Astrocyte of the hippocampus (primary cell): ENCODE measurements around the gene CDAN1.
"Not testable (repeated sequence)": the region's sequence is repeated elsewhere in the genome, so short reads cannot be mapped to it uniquely, and the experiment has no call there.

ENCODE experiments used
- DNase-seq: peaks from one replicate; pipeline ENCODE4 v3.0.0; 2011; ENCODE audit warnings: low read depth, low spot score

Gene CDAN1

GRCh38 chr15:42736793-42737528 is at the start of gene CDAN1:
Gene CDAN1, minus strand, starts transcription at chr15:42737128. Its CDS starts 26 bp downstream, at chr15:42737102.
- DNase-seq = peak; percentile 96

GRCh38 chr15:42785569-42785968 is 48.6 kb upstream of the CDAN1 start:
- DNase-seq = no peak

DNA sequence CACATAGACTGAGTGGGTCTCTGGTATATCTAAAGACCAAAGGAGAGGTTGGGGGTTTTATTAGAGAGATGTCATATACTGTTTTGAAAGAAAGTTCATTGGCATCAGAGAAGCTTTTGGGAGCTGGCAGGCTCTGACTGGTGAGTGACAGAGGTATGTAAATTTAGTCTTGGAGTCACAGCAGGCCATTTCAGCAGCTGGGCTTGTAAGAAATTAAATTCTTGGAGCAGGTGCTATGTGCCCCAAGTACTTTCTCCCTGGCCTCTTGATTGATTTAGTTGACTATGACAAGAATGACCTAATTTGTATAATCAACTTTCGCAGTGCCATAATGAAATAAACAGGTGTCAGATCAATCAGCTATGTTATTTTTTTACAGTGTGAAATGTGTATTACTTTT is 47.8 kb upstream of the CDAN1 start:
- DNase-seq = no peak

GRCh38 chr15:42782716-42783115 is 45.8 kb upstream of the CDAN1 start:
- no peak for DNase-seq

GRCh38 chr15:42775416-42775815 is 38.5 kb upstream of the CDAN1 start:
- no peak for DNase-seq

DNA sequence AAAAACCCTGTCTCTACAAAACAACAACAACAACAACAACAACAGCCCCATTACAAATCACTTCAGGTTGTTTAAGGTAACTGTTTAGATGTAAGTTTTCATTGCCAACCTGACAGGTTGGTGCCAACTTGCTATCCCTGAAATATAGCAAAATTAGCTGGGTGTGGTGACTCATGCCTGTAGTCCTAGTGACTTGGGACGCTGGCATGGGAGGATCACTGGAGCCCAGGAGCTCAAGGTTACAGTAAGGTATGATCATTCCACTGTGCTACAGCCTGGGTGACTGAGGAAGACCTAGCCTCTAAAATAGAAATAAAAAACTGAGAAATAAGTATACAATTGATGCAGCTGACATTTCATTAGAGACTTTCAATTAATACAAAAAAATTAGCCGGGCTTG is 36.0 kb upstream of the CDAN1 start:
- DNase-seq = no peak

DNA sequence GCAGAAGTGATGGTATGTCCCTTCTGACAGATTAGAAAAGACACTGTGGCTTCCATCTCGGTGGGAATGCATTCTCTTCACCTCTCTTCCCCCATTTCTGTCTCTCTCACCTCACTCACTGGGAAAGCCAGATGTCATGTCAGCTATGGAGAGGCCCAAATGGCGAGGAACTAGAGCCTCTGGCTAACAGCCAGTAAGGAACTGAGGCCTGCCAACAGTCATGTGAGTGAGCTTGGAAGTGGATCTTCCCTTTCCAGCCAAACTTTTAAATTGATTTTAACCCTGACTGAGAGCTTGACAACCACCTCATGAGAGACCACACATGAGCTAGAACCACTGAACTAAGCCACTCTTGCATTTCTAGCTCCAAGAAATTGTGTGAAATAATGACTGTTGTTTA is 35.2 kb upstream of the CDAN1 start:
- DNase-seq = no peak

DNA sequence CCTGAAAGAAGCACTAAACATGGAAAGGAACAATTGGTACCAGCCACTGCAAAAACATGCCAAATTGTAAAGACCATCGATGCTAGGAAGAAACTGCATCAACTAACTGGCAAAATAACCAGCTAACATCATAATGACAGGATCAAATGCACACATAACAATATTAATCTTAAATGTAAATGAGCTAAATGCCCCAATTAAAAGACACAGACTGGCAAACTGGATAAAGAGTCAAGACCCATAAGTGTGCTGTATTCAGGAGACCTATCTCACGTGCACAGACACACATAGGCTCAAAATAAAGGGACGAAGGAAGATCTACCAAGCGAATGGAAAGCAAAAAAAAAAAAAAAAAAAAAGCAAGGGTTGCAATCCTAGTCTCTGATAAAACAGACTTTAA is 29.2 kb upstream of the CDAN1 start:
- not testable (repeated sequence) for DNase-seq

GRCh38 chr15:42764154-42764731 is 27.3 kb upstream of the CDAN1 start:
- not testable (repeated sequence) for DNase-seq

DNA sequence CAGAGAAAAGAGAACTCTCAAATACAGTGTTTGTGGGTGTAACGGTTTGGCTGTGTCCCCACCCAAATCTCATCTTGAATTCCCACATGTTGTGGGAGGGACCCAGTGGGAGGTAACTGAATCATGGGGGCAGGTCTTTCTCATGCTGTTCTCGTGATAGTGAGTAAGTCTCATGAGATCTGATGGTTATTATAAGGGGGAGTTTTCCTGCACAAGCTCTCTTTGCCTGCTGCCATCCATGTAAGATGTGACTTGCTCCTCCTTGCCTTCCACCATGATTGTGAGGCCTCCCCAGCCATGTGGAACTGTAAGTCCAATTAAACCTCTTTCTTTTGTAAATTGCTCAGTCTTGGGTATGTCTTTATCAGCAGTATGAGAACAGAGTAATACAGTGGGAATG is 24.9 kb upstream of the CDAN1 start:
- not testable (repeated sequence) for DNase-seq

DNA sequence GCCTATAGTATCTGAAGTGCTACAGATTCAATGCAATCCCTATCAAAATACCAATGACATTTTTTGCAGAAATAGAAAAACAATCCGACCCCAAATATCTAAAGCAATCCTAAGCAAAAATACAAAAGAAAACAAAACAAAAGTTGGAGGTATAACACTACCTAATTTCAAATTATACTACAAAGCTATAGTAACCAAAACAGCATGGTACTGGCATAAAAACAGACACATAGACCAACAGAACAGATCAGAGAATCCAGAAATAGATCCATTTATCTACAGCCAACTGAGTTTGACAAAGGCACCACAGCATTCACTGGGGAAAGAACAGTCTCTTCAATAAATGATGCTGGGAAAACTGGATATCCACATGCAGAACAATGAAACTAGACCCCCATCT is 23.8 kb upstream of the CDAN1 start:
- no peak for DNase-seq

- DNase-seq = no peak
Measured at GRCh38 chr15:42759093-42759492, 22.2 kb upstream of the CDAN1 start.

DNA sequence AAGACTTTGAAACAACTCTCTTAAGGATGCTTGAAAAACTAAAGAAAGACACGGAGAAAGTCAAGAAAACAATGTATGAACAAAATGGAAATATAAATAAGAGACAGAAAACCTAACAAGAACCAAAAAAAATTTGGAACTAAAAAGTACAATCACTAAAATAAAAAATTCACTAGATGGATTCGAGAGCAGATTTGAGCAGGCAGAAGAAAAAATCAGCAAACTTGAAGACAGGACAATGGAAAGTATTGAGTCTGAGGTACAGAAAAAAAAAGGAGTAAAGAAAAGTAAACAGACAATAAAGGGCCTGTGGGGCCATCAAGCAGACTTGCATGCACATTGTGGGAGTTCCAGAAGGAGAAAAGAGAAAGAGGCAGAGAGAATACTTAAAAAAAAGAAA is 13.4 kb upstream of the CDAN1 start:
- no peak for DNase-seq

DNA sequence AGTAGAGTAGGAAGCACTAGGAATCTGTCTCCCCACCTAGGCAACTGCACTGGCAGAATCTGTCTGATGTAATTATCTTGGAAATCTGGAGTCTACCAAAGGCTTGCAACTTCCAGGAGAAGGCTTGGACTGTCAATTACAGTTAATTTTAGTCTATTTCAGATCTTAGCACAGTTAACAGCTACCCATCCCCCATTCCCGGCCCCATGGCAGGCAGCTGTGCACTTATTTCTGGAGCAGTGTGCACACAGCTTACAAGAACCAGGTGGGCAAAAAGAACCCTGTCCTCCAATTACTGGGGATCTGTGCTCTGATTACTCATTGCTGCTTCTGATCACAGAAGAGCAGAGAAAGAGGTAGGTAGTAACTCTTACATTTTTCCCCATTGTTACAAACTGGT is 12.3 kb upstream of the CDAN1 start:
- DNase-seq = no peak

DNA sequence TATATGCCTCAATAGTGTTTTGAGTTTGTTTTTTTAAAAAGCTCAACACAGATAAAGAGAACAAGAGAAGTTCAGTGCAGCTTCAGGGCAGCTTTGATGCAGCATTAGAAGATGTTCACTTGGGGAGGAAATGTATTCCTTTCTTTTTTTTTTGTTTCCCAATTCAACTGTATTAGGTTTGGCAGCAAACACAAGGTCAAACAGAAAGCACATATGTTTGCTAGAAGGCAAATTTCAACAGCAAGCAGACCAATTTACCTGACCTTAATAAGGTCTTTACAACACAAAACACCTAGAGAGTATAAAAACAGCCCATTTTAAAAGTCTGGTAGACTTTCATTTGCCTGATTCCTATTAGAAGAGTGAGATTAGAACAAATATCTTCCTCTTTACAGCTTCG is 7.3 kb upstream of the CDAN1 start:
- no peak for DNase-seq

- DNase-seq = no peak
Measured at GRCh38 chr15:42742149-42742548, 5.2 kb upstream of the CDAN1 start.

GRCh38 chr15:42741710-42742109 is 4.8 kb upstream of the CDAN1 start:
- DNase-seq = no peak

- no peak for DNase-seq
Measured at GRCh38 chr15:42737529-42738328, 801 bp upstream of the CDAN1 start.

DNA sequence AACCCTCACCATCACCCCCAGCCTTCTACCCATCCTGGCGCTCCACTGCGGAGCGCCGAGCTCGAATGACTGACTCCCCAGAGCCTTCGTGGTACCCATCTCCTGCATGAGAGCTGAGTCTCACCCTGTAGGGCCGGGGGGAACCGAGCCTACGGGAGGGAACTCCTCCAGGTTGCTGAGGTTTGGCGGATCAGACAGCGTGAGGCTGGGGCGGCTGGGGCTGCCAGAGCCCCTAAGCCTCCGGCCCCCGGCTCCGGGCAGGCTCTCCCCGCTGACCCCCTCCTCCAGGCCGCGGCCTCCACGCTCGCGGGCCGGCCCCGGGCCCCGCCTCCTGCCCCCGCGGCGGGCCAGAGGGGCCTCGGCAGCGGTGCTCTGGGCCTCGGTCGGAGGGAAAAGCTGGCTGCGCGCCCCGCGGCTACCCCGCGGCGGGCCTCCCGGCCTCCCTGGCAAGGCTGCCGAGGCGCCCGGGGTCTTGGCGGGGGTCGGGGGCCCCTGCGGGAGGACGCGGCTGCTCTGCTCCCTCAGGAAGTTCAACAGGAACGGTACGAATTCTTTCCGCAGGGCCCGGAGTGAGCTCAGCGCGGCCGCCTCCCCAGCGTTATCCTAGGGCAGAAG is 643 bp downstream of the CDAN1 start:
- DNase-seq = peak; percentile 53

GRCh38 chr15:42735382-42736165 is 1.4 kb downstream of the CDAN1 start:
- DNase-seq = no peak

- DNase-seq = no peak
Measured at GRCh38 chr15:42734076-42734672, 2.8 kb downstream of the CDAN1 start.
